ENCODE results near the gene BCKDHB.
"Not testable (repeated sequence)": the region's sequence is repeated elsewhere in the genome, so short reads cannot be mapped to it uniquely, and the experiment has no call there.

BCKDHB gene

GRCh38 chr6:80106418-80107235 is at the start of gene BCKDHB:
Gene BCKDHB, plus strand, starts transcription at chr6:80106671. Its CDS starts 23 bp downstream, at chr6:80106694.
- peak; percentile 99 for DNase-seq

DNA sequence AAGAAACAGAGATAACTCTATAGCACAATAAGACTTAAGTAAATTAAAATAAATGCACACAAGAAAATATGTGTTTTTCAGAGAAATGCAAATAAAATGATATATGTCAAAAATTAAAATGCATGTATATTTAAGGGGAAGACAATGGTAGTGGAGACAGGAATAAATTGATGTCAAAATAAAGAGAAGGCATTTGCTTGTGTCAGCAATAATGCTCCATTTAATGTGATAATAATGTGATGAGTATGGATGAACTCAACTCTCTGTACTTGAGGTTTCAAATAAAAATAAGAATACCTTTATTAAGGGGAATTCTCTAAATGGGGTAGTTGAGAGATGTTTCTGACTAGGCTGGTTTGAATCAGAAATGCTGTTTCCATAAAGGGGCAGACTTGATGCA is 45.7 kb upstream of the BCKDHB start:
- DNase-seq, result no peak

GRCh38 chr6:80068146-80068545 is 38.3 kb upstream of the BCKDHB start:
- not testable (repeated sequence) for DNase-seq

DNA sequence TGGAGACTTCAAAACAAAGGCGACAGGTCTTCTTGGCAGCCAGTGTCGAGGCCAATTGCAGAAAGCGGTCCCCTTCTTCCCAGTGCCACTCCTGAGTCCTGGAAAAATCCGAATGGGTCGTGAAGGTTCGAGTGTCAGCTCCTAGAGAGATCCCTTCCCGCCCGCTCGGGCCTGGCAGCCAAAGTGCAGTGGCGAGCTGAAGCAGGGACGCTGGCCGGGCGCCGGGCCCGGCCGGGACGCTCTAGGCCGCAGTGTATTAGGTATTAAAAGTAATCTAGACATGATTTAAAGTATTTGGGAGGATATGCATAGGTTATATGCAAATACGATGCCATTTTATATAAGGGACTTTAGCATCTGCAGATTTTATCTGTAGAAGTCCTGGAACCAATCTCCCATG is 36.0 kb upstream of the BCKDHB start:
- not testable (repeated sequence) for DNase-seq

DNA sequence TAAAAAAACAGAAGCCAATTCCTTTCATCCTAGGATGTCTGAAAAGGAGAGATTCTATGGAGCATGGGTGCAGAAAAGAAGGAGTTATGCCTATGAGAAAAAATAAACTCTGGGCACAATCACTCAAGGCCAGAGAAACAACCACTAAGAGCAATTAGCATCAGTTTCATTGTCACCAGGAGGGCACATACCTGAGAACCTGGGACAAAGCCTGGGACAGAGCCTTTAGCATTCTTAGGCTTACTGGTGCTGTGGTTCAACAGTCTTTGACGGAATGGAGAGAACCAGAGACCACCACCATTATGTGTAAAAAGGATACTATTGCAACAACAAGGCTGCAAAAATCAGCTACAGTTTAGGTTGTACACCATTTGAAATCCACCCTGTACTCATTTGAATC is 29.4 kb upstream of the BCKDHB start:
- DNase-seq, result no peak

GRCh38 chr6:80088637-80089036 is 17.8 kb upstream of the BCKDHB start:
- DNase-seq, result no peak

GRCh38 chr6:80091506-80091905 is 15.0 kb upstream of the BCKDHB start:
- no peak for DNase-seq

DNA sequence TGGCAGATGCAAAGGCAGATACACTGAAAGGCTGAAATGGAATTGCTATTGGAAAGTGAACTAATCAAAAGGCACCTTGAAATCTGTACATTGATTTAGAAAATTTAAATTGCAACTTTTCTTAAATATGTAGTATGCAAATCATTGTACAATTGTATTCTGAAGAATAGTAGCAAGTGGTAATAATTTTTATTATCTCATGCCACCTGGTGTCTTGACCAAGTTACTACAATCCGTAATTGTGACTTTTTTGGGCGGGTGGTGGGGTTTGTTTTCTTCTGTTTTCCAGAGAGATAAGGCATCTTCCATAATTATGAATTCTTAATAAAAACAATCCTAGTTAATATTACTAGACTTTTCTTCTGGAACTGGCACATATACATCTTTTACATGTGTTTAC is 12.5 kb upstream of the BCKDHB start:
- no peak for DNase-seq

- DNase-seq, result no peak
Measured at GRCh38 chr6:80095600-80095999, 10.9 kb upstream of the BCKDHB start.

GRCh38 chr6:80098392-80098791 is 8.1 kb upstream of the BCKDHB start:
- no peak for DNase-seq

DNA sequence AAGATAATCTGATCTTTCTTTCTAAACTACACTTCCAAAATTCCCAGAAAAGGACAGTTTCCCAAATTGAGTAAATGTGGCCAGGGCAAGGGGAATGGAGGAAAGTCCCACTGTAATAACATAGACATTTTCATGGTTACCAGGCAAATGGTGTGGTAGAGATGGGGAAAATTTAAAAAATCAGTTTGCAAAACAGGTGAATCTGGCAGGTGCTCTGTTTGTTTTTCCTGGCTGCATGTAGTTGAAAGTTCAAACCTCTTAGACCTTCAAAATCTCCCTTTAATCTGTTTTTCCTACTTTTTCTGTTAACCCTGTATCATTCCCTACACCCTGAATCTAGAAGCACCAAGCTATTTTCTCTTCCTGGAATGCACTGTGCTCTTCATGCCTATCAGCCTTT is 2.0 kb upstream of the BCKDHB start:
- DNase-seq, result no peak

DNA sequence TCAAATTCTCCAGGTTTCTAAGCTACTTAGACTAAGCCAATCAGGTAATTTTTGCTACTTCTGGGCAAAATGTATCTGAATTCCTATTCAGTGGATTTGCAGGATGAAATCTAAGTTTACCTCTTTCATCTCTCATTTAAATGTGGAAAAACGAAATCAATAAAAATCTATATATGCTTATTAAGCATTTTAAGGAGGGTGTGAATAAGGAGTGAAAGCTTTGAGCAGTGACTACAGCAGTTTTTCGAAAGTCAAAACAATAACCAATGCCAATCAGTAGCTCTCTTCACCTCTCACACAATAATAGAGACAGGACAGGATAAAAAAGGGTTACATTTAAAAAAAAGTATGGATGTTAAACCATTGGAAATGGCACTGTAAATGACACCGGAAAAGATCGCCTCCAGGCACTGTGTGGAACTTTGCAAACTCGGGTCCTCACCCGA is 476 bp upstream of the BCKDHB start:
- DNase-seq, result no peak

- not testable (repeated sequence) for DNase-seq
Measured at GRCh38 chr6:80122576-80122975, 16.1 kb downstream of the BCKDHB start.

DNA sequence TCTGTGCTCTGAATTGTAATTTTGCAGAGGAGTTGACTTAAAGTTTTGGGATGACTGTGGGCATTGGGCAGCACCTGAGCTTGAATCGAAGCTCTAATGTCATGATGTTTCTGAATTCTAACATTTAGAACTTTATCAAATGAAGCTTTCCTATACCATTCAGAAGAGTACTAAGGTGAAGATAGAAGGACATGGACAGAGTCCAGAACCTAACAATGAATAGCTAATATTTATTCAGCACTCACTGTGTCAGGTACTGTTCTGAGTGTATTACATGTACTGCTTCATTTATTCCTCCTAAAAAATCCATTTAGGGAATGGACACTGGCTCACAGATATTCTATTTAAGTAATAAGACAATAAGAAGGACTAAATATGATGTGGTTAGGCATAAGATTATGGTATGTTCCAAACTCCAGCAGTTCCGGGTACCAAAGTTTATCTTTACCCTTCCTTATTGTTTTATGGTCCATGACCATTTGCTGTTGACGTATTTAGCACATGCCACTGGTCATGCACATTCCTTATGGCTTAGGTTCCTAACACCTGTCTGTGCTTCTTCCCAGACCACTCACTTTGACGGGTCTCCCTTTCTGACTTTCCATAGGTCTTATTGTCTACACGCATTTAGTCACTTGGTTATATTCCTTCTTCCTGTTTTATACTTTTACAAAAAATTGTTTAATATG is 20.3 kb downstream of the BCKDHB start:
- DNase-seq, result no peak

GRCh38 chr6:80129485-80129884 is 23.0 kb downstream of the BCKDHB start:
- DNase-seq, result no peak

GRCh38 chr6:80133020-80133419 is 26.5 kb downstream of the BCKDHB start:
- DNase-seq, result peak; percentile 59

DNA sequence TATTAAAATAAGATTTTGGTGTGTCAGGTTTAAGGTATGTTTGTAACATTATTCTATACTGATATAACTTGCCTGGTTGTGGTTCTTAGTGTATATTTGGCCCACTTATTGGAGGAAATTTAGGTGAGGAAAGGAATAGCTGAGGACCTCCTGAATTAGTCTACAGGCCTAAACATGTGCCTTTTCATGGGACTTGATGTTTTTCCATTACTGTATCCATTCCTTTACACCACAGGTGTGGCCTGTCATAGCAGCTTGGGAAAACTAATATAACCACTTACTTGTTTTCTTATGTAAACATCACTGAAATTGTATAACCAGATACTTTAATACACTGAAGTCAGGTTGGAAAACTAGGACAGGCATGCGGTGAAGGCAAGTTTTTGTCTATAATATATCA is 27.6 kb downstream of the BCKDHB start:
- DNase-seq, result no peak

- no peak for DNase-seq
Measured at GRCh38 chr6:80142586-80142985, 36.1 kb downstream of the BCKDHB start.

- DNase-seq, result peak; percentile 73
Measured at GRCh38 chr6:80143419-80143937, 37.0 kb downstream of the BCKDHB start.

- DNase-seq, result no peak
Measured at GRCh38 chr6:80144753-80145315, 38.4 kb downstream of the BCKDHB start.

- DNase-seq, result no peak
Measured at GRCh38 chr6:80145509-80145908, 39.0 kb downstream of the BCKDHB start.

DNA sequence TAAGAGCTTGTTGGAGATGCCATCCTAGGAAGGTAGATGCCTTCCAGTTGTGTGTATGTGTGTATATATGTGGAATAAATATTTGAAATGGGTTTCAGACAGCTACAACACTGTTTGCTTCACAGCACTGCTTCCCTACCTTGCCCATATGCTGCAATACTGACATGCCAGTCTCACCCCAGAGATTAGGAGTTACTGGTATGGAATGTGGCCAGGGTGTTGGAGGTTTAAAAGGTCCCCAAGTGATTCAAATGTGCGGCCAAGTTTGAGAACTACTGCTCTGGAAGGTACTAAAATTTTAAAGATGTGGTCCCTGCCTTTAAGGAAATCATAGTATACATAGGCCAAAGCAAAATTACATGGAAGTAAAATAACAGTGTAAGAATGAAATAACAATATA is 39.5 kb downstream of the BCKDHB start:
- DNase-seq, result no peak

DNA sequence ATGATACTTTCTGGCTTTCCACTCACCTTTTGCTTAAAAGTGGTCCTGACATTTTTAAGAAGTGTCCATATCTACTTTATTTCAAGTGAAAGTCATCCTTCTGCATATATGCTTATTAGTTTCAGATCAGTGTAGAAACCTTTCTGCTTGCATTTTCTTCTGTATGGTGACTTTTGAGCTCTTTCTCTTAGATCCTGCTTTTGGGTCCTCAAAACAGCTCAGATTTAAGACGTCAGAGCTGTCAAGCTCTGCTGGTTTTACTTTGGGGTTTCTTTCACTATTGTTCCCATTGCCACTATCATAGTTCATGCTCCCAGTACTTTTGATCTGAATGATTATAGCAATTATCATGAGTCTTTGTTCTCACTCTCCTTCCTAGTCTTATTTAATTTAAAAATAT is 41.7 kb downstream of the BCKDHB start:
- no peak for DNase-seq

GRCh38 chr6:80151635-80152034 is 45.2 kb downstream of the BCKDHB start:
- no peak for DNase-seq

Measured in left hindlimb (tissue), 1 donor.